Nephron (organoid): ENCODE results near the gene GDF15.
"Not testable (repeated sequence)": the region's sequence is repeated elsewhere in the genome, so short reads cannot be mapped to it uniquely, and the experiment has no call there.

ENCODE experiments used
- H3K27ac Mint-ChIP-seq, 3 experiments: 2 replicates each; pipeline ENCODE4 v1.8.0; 2020; ENCODE audit warnings: mixed read lengths in 3 of 3, mild to moderate bottlenecking in 2 of 3, moderate library complexity in 1 of 3
- H3K27me3 Mint-ChIP-seq: 2 replicates; pipeline ENCODE4 v1.8.0; 2021; ENCODE audit warnings: low read depth, mild to moderate bottlenecking, moderate library complexity, mixed read lengths
- H3K36me3 Mint-ChIP-seq: 2 replicates; pipeline ENCODE4 v1.8.0; 2020; ENCODE audit warnings: low read depth, mixed read lengths
- H3K4me1 Mint-ChIP-seq: 2 replicates; pipeline ENCODE4 v1.8.0; 2020; ENCODE audit warnings: mixed read lengths
- H3K4me3 Mint-ChIP-seq, 3 experiments: 2 replicates each; pipeline ENCODE4 v1.8.0; 2020; ENCODE audit warnings: mild to moderate bottlenecking in 3 of 3, mixed read lengths in 3 of 3, moderate library complexity in 2 of 3
- H3K9me3 Mint-ChIP-seq: 2 replicates; pipeline ENCODE4 v1.8.0; 2020; ENCODE audit warnings: mixed read lengths
- TF ChIP-seq, protein P1 (sequence below), 3 experiments: fragments of 200-600 bp; sonication (generic); IDR thresholded peaks; one replicate each; pipeline ENCODE4 v1.5.0; 2021; ENCODE audit warnings: antibody characterized with exemption in 3 of 3; ENCODE audit not compliant: unreplicated experiment in 3 of 3

Gene GDF15

GRCh38 chr19:18379803-18380747 is 5.9 kb upstream of the GDF15 start:
- no peak overlapping the region for H3K4me3 Mint-ChIP-seq
- no peaks in the 10 kb centered on the region for H3K36me3 Mint-ChIP-seq
- peaks cover 15% of the 10 kb centered on the region for H3K4me1 Mint-ChIP-seq
- TF ChIP-seq, protein P1, sequence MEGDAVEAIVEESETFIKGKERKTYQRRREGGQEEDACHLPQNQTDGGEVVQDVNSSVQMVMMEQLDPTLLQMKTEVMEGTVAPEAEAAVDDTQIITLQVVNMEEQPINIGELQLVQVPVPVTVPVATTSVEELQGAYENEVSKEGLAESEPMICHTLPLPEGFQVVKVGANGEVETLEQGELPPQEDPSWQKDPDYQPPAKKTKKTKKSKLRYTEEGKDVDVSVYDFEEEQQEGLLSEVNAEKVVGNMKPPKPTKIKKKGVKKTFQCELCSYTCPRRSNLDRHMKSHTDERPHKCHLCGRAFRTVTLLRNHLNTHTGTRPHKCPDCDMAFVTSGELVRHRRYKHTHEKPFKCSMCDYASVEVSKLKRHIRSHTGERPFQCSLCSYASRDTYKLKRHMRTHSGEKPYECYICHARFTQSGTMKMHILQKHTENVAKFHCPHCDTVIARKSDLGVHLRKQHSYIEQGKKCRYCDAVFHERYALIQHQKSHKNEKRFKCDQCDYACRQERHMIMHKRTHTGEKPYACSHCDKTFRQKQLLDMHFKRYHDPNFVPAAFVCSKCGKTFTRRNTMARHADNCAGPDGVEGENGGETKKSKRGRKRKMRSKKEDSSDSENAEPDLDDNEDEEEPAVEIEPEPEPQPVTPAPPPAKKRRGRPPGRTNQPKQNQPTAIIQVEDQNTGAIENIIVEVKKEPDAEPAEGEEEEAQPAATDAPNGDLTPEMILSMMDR (IDR thresholded peaks at IDR 0.05; ENCODE audit: unreplicated experiment in 3 of 3), result no peak
- H3K27me3 Mint-ChIP-seq, result peaks cover 4% of the 10 kb centered on the region
- H3K9me3 Mint-ChIP-seq, result no peaks in the 10 kb centered on the region
- H3K27ac Mint-ChIP-seq, result peak overlapping the region; percentile 25 to 79 (median 50)

DNA sequence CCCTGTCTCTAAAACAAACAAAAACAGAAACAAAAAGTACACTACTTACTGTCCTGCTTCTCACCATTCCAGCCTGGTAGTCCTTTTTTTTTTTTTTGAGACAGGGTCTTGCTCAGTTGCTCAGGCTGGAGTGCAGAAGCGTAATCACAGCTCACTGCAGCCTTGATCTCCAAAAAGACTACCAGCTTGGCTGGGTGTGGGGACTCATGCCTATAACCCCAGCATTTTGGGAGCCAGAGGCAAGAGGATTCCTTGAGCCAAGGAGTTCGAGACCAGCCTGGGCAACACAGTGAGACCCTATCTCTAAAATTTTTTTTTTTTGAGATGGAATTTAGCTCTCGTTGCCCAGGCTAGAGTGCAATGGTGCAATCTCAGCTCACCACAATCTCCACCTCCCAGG is 5.1 kb upstream of the GDF15 start:
- Mint-ChIP-seq H3K9me3 (no peaks in the 10 kb centered on the region), H3K36me3 (no peaks in the 10 kb centered on the region), H3K4me3 (no peak overlapping the region)

DNA sequence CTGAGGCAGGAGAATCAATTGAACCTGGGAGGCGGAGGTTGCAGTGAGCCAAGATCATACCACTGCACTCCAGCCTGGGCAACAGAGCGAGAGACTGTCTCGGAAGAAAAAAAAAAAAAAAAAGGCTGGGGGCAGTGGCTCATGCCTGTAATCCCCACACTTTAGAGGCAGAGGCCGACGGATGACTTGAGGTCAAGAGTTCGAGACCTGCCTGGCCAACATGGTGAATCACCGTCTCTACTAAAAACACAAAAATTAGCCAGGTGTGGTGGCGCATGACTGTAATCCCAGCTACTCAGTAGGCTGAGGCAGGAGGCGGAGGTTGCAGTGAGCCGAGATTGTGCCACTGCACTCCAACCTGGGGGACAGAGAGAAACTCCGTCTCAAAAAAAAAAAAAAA is 2.3 kb upstream of the GDF15 start:
- not testable (repeated sequence) for H3K36me3 Mint-ChIP-seq
- peaks cover 18% of the 10 kb centered on the region for H3K4me1 Mint-ChIP-seq

More for the DNA sequence above, 5.1 kb upstream of the GDF15 start:
- TF ChIP-seq, protein P1 (IDR thresholded peaks at IDR 0.05; ENCODE audit: unreplicated experiment in 3 of 3), result no peak
- Mint-ChIP-seq H3K27ac (peak overlapping the region in 1 of 3 experiments; percentile 79), H3K27me3 (peaks cover 6% of the 10 kb centered on the region), H3K4me1 (peaks cover 21% of the 10 kb centered on the region)

GRCh38 chr19:18384775-18385174 is 1.2 kb upstream of the GDF15 start:
- Mint-ChIP-seq H3K27ac (peak overlapping the region in 2 of 3 experiments; percentile 62 to 71), H3K36me3 (no peaks in the 10 kb centered on the region), H3K4me3 (no peak overlapping the region), H3K27me3 (peaks cover 14% of the 10 kb centered on the region), H3K4me1 (peaks cover 18% of the 10 kb centered on the region), H3K9me3 (no peaks in the 10 kb centered on the region)
- TF ChIP-seq, protein P1 (IDR thresholded peaks at IDR 0.05; ENCODE audit: unreplicated experiment in 3 of 3), result no peak

More for the DNA sequence above, 2.3 kb upstream of the GDF15 start:
- not testable (repeated sequence) for H3K27ac Mint-ChIP-seq, H3K9me3 Mint-ChIP-seq, H3K4me3 Mint-ChIP-seq
- H3K27me3 Mint-ChIP-seq, result peaks cover 14% of the 10 kb centered on the region

DNA sequence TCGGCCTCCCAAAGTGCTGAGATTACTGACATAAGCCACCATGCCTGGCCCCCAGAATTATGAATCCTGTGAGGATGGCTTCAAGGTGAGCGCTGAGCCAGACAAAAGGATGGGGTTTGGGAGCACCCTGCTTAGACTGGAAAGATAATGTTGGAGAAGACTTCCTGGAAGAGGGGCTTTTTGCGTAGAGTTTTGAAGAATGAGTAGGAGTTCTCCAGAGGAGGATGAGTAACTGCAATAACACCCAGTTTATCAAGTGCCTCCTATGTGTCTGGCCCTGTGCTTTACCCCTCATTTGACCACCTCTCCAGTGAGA is 641 bp upstream of the GDF15 start:
- Mint-ChIP-seq H3K4me1 (peaks cover 13% of the 10 kb centered on the region), H3K27ac (peak overlapping the region; percentile 38 to 79 (median 78)), H3K36me3 (no peaks in the 10 kb centered on the region), H3K27me3 (peaks cover 14% of the 10 kb centered on the region), H3K9me3 (no peaks in the 10 kb centered on the region), H3K4me3 (no peak overlapping the region)
- TF ChIP-seq, protein P1 (IDR thresholded peaks at IDR 0.05; ENCODE audit: unreplicated experiment in 3 of 3), result no peak

GRCh38 chr19:18386543-18387271 is 749 bp downstream of the GDF15 start:
- Mint-ChIP-seq H3K4me3 (peak overlapping the region; percentile 62 to 75 (median 68)), H3K27me3 (peaks cover 20% of the 10 kb centered on the region), H3K4me1 (peaks cover 12% of the 10 kb centered on the region), H3K36me3 (no peaks in the 10 kb centered on the region), H3K27ac (peak overlapping the region in 1 of 3 experiments; percentile 78), H3K9me3 (no peaks in the 10 kb centered on the region)
- TF ChIP-seq, protein P1 (IDR thresholded peaks at IDR 0.05; ENCODE audit: unreplicated experiment in 3 of 3), result no peak
